Activated B cell treated with CpG ODN at 0.5 μM for 24 hours (primary cell): ENCODE data around the gene RNGTT. TPM values are rescaled to one million over a fixed set of nuclear protein-coding genes. Genes with fewer than 3 reads are reported as not detected.

ENCODE experiments used
- ATAC-seq: fragments of 200-7000 bp; cut with Tn5 transposase; one replicate; pipeline ENCODE4 v1.10.0; 2021; ENCODE audit warnings: low read depth, mild to moderate bottlenecking, moderate library complexity
- CTCF ChIA-PET: fragments of 350-600 bp; sonication (Branson Sonifier 250); formaldehyde crosslinking; loops from one replicate; lab custom pipeline; 2021; ENCODE audit warnings: antibody characterized with exemption; lab: Charles Lee
- POLR2A ChIA-PET: fragments of 350-600 bp; sonication (Branson Sonifier 250); formaldehyde crosslinking; loops from one replicate; lab custom pipeline; 2021; ENCODE audit warnings: antibody characterized with exemption; lab: Charles Lee
- DNase-seq: peaks from one replicate; pipeline ENCODE4 v3.0.0; 2022
- H3K27ac Mint-ChIP-seq: one replicate; pipeline ENCODE4 v1.8.0; 2020; ENCODE audit warnings: mixed read lengths
- H3K27me3 Mint-ChIP-seq: one replicate; pipeline ENCODE4 v1.8.0; 2021; ENCODE audit warnings: mixed read lengths
- H3K36me3 Mint-ChIP-seq: one replicate; pipeline ENCODE4 v1.8.0; 2021; ENCODE audit warnings: low read depth, mixed read lengths
- H3K4me1 Mint-ChIP-seq: one replicate; pipeline ENCODE4 v1.8.0; 2021; ENCODE audit warnings: mixed read lengths
- H3K4me3 Mint-ChIP-seq: one replicate; pipeline ENCODE4 v1.8.0; 2020; ENCODE audit warnings: mild to moderate bottlenecking, mixed read lengths
- H3K9me3 Mint-ChIP-seq: one replicate; pipeline ENCODE4 v1.8.0; 2020; ENCODE audit warnings: mixed read lengths
- intact Hi-C: fragments of 100-400 bp; cut with micrococcal nuclease; formaldehyde crosslinking; loops from one replicate; pipeline ENCODE4 v1.15.1; 2024
- total RNA-seq: library from RNA; stranded (reverse); gene quantifications from 2 replicates; pipeline ENCODE4 v1.2.3, GENCODE V29; 2022
- TF ChIP-seq, protein P1 (sequence below): fragments of 200-600 bp; IDR thresholded peaks from one replicate; pipeline ENCODE4 v1.8.0; 2022; ENCODE audit warnings: antibody characterized with exemption, mild to moderate bottlenecking

Gene RNGTT
- total RNA-seq, 1 donor from 2014 or later, result 25.9 TPM

DNA sequence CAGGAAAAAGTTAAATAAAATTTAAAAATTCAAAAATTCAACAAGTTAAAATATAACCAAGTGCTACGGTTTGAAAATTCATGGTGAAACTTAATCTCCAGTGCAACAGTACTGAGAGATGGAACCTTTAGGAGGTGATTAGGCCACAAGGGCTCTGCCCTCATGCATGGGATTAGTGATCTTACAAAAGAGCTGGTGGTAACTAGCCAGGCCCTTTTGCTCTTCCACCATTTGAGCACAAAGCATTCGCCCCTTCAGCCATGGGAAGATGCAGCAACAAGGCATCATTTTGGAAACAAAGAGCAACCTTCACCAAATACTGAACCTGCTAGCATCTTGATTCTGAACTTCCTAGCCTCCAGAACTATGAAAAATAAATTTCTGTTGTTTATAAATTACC, 80.9 kb downstream of the RNGTT start:
- Mint-ChIP-seq H3K36me3 (peaks cover 48% of the 10 kb centered on the region), H3K4me3 (no peak overlapping the region), H3K4me1 (no peaks in the 10 kb centered on the region), H3K27me3 (no peaks in the 10 kb centered on the region), H3K27ac (no peak overlapping the region), H3K9me3 (no peaks in the 10 kb centered on the region)
- TF ChIP-seq, protein P1, sequence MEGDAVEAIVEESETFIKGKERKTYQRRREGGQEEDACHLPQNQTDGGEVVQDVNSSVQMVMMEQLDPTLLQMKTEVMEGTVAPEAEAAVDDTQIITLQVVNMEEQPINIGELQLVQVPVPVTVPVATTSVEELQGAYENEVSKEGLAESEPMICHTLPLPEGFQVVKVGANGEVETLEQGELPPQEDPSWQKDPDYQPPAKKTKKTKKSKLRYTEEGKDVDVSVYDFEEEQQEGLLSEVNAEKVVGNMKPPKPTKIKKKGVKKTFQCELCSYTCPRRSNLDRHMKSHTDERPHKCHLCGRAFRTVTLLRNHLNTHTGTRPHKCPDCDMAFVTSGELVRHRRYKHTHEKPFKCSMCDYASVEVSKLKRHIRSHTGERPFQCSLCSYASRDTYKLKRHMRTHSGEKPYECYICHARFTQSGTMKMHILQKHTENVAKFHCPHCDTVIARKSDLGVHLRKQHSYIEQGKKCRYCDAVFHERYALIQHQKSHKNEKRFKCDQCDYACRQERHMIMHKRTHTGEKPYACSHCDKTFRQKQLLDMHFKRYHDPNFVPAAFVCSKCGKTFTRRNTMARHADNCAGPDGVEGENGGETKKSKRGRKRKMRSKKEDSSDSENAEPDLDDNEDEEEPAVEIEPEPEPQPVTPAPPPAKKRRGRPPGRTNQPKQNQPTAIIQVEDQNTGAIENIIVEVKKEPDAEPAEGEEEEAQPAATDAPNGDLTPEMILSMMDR, result no peak
- ATAC-seq (no peak), DNase-seq (no peak)
- intact Hi-C loops, result no loop called here
- CTCF ChIA-PET, result no interaction called here
- POLR2A ChIA-PET, result interaction anchor here (0.6 kb wide), 1 partner anchor 1191 kb away, joined by 8 read pairs; no protein-coding TSS in a partner anchor

DNA sequence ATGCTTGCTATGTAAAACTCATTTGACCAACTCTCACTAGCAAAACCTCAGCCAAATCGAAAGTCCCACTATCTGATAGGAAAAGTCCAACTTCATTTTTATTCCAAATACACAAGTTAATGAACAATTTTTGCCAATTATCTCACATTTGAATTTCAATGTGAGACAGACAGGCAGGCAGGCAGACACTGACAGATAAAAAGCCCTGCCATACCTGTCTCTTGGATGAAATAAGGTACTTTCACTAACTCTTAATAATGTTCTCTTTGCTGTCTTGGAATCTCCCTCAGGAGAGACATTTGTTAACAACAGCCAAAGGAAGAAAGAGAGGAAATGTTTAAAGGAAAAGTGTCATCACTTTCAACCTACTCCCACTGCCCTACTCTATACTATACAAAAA, 82.0 kb downstream of the RNGTT start:
- H3K27ac Mint-ChIP-seq, result no peak overlapping the region
- DNase-seq (no peak), ATAC-seq (no peak)
- CTCF ChIA-PET, result interaction anchor here (0.6 kb wide), 1 partner anchor 8 kb away, joined by 3 read pairs; no protein-coding TSS in a partner anchor
- intact Hi-C loops, result no loop called here
- no peaks in the 10 kb centered on the region for H3K27me3 Mint-ChIP-seq
- H3K9me3 Mint-ChIP-seq, result no peaks in the 10 kb centered on the region
- H3K4me3 Mint-ChIP-seq, result no peak overlapping the region
- POLR2A ChIA-PET, result no interaction called here
- TF ChIP-seq, protein P1, result no peak
- H3K36me3 Mint-ChIP-seq, result peaks cover 41% of the 10 kb centered on the region
- no peaks in the 10 kb centered on the region for H3K4me1 Mint-ChIP-seq

DNA sequence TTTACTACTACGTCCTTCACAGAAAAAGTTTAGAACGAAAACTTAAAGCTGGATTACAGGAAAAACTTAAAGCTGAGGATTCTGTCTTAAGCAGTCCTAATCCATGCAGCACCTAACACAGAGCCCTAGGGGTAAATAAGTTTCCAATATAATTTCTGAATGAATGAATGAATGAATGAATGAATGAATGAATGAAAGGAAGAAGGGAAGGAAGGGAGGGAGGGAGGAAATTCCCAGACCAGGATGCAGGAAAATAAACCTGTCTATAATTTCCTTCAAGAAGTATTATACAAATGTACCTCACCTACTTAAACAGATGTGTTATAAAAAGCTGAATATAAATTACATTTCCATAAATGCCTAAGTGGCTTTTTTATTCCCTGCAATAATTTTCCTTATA, 83.4 kb downstream of the RNGTT start:
- no peaks in the 10 kb centered on the region for H3K4me1 Mint-ChIP-seq
- intact Hi-C loops, result no loop called here
- no peak overlapping the region for H3K27ac Mint-ChIP-seq
- ATAC-seq, result no peak
- no peak overlapping the region for H3K4me3 Mint-ChIP-seq
- H3K36me3 Mint-ChIP-seq, result peaks cover 27% of the 10 kb centered on the region
- no peaks in the 10 kb centered on the region for H3K27me3 Mint-ChIP-seq
- POLR2A ChIA-PET, result no interaction called here
- CTCF ChIA-PET, result interaction anchor here (1.3 kb wide), 1 partner anchor 9 kb away, joined by 5 read pairs; no protein-coding TSS in a partner anchor
- TF ChIP-seq, protein P1, result no peak
- no peaks in the 10 kb centered on the region for H3K9me3 Mint-ChIP-seq
- no peak for DNase-seq

DNA sequence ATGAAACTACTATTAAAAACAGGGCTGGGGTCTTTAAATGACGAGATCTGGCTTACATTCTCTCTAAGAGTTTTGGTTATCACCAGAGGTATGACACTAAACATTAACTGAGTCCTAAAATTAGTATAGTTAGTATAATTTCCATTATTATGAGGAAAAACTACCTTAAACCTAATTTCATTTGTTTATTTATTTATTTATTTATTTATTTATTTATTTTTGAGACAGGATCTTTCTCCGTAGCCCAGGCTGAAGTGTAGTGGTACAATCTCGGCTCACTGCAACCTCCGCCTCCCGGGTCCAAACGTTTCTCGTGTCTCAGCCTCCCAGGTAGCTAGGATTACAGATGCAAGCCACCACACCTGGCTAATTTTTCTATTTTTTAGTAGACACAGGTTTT, 85.5 kb downstream of the RNGTT start:
- CTCF ChIA-PET, result no interaction called here
- no peak overlapping the region for H3K4me3 Mint-ChIP-seq
- ATAC-seq, result no peak
- no peak for DNase-seq
- H3K9me3 Mint-ChIP-seq, result no peaks in the 10 kb centered on the region
- TF ChIP-seq, protein P1, result no peak
- peaks cover 16% of the 10 kb centered on the region for H3K36me3 Mint-ChIP-seq
- peaks cover 2% of the 10 kb centered on the region for H3K4me1 Mint-ChIP-seq
- H3K27me3 Mint-ChIP-seq, result no peaks in the 10 kb centered on the region
- intact Hi-C loops, result loop anchor here (10.0 kb wide), 1 partner anchor 1213 kb away; no protein-coding TSS in a partner anchor
- H3K27ac Mint-ChIP-seq, result no peak overlapping the region
- POLR2A ChIA-PET, result no interaction called here

DNA sequence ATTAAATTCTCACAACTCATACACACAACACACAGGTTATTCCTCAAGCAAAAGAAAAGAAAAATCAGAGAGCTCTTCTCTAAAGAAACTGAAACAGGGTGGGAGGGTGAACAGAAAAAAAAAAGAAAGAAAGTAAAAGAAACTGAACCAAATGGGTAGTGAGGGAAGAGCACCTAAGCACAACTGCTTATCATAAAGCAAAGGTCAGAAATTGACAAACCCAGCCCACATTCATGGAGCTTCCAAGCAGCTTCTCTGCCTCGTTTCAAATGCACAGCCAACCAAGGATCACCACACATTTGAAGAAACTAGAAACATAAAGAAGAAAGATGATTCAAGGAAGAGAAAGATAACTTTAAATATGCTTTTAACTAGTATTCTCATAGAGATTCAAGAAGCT, 90.5 kb downstream of the RNGTT start:
- POLR2A ChIA-PET, result interaction anchor here (0.7 kb wide), 1 partner anchor 956 kb away, joined by 3 read pairs; no protein-coding TSS in a partner anchor
- intact Hi-C loops, result loop anchor here (5.0 to 10.0 kb wide), 2 partner anchors 91 to 1208 kb away; no protein-coding TSS in a partner anchor
- CTCF ChIA-PET, result interaction anchor here (0.7 to 4.3 kb wide), 3 partner anchors 9 to 1479 kb away, joined by 3 to 28 read pairs (median 3); no protein-coding TSS in a partner anchor
- TF ChIP-seq, protein P1, result no peak
- DNase-seq (no peak), ATAC-seq (no peak)
- Mint-ChIP-seq H3K4me1 (peaks cover 5% of the 10 kb centered on the region), H3K27ac (no peak overlapping the region), H3K9me3 (no peaks in the 10 kb centered on the region), H3K4me3 (no peak overlapping the region), H3K36me3 (peaks cover 14% of the 10 kb centered on the region), H3K27me3 (no peaks in the 10 kb centered on the region)
